Neural progenitor cell (in vitro differentiated cells): Measurements from ENCODE around the gene CCDC71.

Experiments used
- EZH2 ChIP-seq: fragments of 200-600 bp; sonication (generic); IDR thresholded peaks from 2 replicates; pipeline ENCODE4 v1.6.1; 2017; ENCODE audit warnings: antibody characterized with exemption, mild to moderate bottlenecking, moderate library complexity
- TF ChIP-seq, protein P1 (sequence below): fragments of 200-600 bp; sonication (generic); IDR thresholded peaks from 2 replicates; pipeline ENCODE4 v1.5.1; 2017; ENCODE audit warnings: antibody characterized with exemption, mild to moderate bottlenecking

DNA sequence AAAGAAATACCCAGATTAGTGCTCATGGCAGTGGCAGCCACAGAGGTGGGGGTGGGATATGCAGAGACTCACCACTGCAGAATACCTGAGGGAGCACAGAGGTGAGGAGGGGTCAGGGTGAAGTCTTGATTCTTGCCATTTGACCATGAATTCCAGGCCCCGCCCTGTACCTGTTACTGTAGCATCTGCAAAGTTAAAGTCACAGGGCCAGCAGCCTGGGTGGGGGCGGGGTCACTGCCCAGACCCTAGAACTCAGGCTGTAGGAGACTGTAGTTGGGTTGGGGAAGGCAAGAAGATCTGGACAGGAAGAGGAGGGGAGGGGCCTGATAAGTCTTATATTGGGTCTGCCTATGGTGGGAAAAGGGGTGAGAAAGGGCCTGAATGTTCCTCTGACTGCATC, 14.5 kb downstream of the CCDC71 start:
- TF ChIP-seq, protein P1, sequence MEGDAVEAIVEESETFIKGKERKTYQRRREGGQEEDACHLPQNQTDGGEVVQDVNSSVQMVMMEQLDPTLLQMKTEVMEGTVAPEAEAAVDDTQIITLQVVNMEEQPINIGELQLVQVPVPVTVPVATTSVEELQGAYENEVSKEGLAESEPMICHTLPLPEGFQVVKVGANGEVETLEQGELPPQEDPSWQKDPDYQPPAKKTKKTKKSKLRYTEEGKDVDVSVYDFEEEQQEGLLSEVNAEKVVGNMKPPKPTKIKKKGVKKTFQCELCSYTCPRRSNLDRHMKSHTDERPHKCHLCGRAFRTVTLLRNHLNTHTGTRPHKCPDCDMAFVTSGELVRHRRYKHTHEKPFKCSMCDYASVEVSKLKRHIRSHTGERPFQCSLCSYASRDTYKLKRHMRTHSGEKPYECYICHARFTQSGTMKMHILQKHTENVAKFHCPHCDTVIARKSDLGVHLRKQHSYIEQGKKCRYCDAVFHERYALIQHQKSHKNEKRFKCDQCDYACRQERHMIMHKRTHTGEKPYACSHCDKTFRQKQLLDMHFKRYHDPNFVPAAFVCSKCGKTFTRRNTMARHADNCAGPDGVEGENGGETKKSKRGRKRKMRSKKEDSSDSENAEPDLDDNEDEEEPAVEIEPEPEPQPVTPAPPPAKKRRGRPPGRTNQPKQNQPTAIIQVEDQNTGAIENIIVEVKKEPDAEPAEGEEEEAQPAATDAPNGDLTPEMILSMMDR = no peak
- TF ChIP-seq EZH2 = no peak
